ENCODE measurements around the gene RRAGD. TPM values are rescaled to one million over a fixed set of nuclear protein-coding genes. Genes with fewer than 3 reads are reported as not detected.

Gene RRAGD
- total and polyA plus RNA-seq, 2 of the 8 experiments (the other 6 are each of a cell fraction or from before 2014, with no cell fraction given) = 7.2 to 30.8 TPM

DNA sequence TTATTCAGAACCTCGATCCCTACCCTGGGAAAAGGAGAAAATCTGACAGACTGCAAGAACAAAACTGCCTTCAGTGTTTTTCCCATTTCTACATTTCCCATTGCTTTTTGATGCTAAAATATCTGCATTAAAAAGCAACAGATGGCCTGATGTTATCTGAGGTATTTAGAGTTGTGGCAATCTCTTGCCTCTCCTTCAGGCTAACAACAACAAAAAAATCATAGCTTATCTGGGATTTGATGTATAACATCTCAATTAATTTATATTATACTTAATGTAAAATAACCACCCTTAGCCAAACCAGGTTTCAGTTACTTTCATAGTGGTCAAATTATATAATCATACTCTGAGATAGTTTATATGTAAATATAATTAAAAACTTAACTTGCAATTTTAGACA lies 81.2 kb downstream of the RRAGD start:
- H3K9ac ChIP-seq (replicated peaks in 1 of 4; ENCODE audit: extremely low read depth in 1 of 4, low read depth in 3 of 4, low read length in 3 of 4) = no peak overlapping the region
- WGBS, 2 experiments (ENCODE audit: extremely low coverage in 1 of 2, insufficient coverage in 1 of 2, insufficient read length in 1 of 2, insufficient replicate concordance in 2 of 2, low coverage in 1 of 2, low lambda C conversion rate in 2 of 2, missing lambda C conversion rate in 1 of 2) = 95% methylated on average over 1 of the region's 1 CpG; no CpG with 5 or more reads in 1 of the 2 experiments
- H3K27me3 ChIP-seq (replicated peaks in 1 of 4; ENCODE audit: control insufficient read depth in 3 of 4, extremely low read depth in 1 of 4, insufficient read depth in 3 of 4, low read length in 3 of 4) = no peaks in the 10 kb centered on the region
- H3K79me1 ChIP-seq (ENCODE audit: low read depth, low read length) = no peaks in the 10 kb centered on the region
- no peak overlapping the region for H2BK5ac ChIP-seq (ENCODE audit: low read depth, low read length)
- POLR2A ChIA-PET (ENCODE audit: partially characterized antibody) = no interaction called here
- no peak overlapping the region for H3K4me2 ChIP-seq (ENCODE audit: insufficient read depth in 1 of 2, low read depth in 2 of 2, low read length in 2 of 2)
- H3K4me3 ChIP-seq (ENCODE audit: extremely low read depth in 1 of 4, insufficient read depth in 2 of 4, low read depth in 3 of 4, low read length in 4 of 4) = no peak overlapping the region
- no peak overlapping the region for H4K91ac ChIP-seq (replicated peaks; ENCODE audit: insufficient read length, low read length)
- FAIRE-seq (no peak), DNase-seq (ENCODE audit: low read depth in 1 of 2, low spot score in 2 of 2) (no peak)
- H3K36me3 ChIP-seq (ENCODE audit: control insufficient read depth in 2 of 4, insufficient read depth in 4 of 4, low read length in 3 of 4) = no peaks in the 10 kb centered on the region; a peak in 1 of 8 replicates
- H3K23me2 ChIP-seq (ENCODE audit: low read depth, low read length) = no peaks in the 10 kb centered on the region
- no peaks in the 10 kb centered on the region for H3K79me2 ChIP-seq (ENCODE audit: control insufficient read depth in 1 of 2, insufficient read depth in 2 of 2, low read length in 2 of 2)
- H3K18ac ChIP-seq (ENCODE audit: extremely low read depth, low read length) = no peak overlapping the region
- no peak overlapping the region for H3K56ac ChIP-seq (replicated peaks; ENCODE audit: insufficient read length, low read depth, low read length)
- H4K20me1 ChIP-seq (replicated peaks in 1 of 2; ENCODE audit: control insufficient read depth in 1 of 2, insufficient read depth in 2 of 2, low read length in 2 of 2) = no peaks in the 10 kb centered on the region
- no peak overlapping the region for H4K5ac ChIP-seq (ENCODE audit: insufficient read length, low read depth, low read length)
- no peak overlapping the region for H3K23ac ChIP-seq (ENCODE audit: insufficient read length)
- no peak overlapping the region for H2AFZ ChIP-seq (ENCODE audit: low read length)
- TF ChIP-seq CHD1 (IDR thresholded peaks at IDR 0.05; ENCODE audit: low read depth, low read length) = no peak
- no peak for TF ChIP-seq CREB1 (IDR thresholded peaks at IDR 0.05)
- CTCF ChIA-PET (ENCODE audit: partially characterized antibody) = interaction anchor here (1.3 to 1.6 kb wide), 2 partner anchors 19 to 37 kb away, joined by 3 to 4 read pairs; no protein-coding TSS in a partner anchor
- no peak overlapping the region for H4K8ac ChIP-seq (ENCODE audit: extremely low read depth, insufficient read depth, low read length)
- H3K27ac ChIP-seq (ENCODE audit: low read depth, low read length) = no peak overlapping the region; the same call in 1 of the 2 replicates
- no peak overlapping the region for H2BK20ac ChIP-seq (ENCODE audit: low read length)
- H3K4me1 ChIP-seq (replicated peaks in 1 of 4; ENCODE audit: control insufficient read depth in 3 of 4, insufficient read depth in 4 of 4, low read length in 3 of 4) = no peaks in the 10 kb centered on the region
- no peak overlapping the region for H2BK15ac ChIP-seq (ENCODE audit: low read length)
- H2BK120ac ChIP-seq (replicated peaks; ENCODE audit: low read depth, low read length) = no peak overlapping the region
- no peak overlapping the region for H3K14ac ChIP-seq (ENCODE audit: insufficient read length)
- no peak overlapping the region for H2AK5ac ChIP-seq (ENCODE audit: low read depth, low read length)
- H3K9me3 ChIP-seq (ENCODE audit: insufficient read depth in 2 of 2, low read depth in 1 of 2, low read length in 1 of 2) = no peaks in the 10 kb centered on the region
- H2BK12ac ChIP-seq (ENCODE audit: low read depth, low read length) = no peak overlapping the region
- H3K4ac ChIP-seq (replicated peaks; ENCODE audit: insufficient read length, low read depth, low read length) = no peak overlapping the region
